ENCODE results near the gene VWA3A.
A peak's percentile ranks its signal among the peaks of the same experiment; 100 is the strongest.
"Not testable (repeated sequence)": the region's sequence is repeated elsewhere in the genome, so short reads cannot be mapped to it uniquely, and the experiment has no call there.

VWA3A gene

GRCh38 chr16:22141767-22142166 lies 49.4 kb downstream of the VWA3A start:
- peak; percentile 3 to 47 for DNase-seq

GRCh38 chr16:22144520-22144919 lies 52.2 kb downstream of the VWA3A start:
- no peak for DNase-seq

GRCh38 chr16:22147853-22148252 lies 55.5 kb downstream of the VWA3A start:
- DNase-seq: no peak

- no peak for DNase-seq
These were observed 59.1 kb downstream of the VWA3A start for GRCh38 chr16:22151246-22151998.

GRCh38 chr16:22152316-22152715 lies 60.0 kb downstream of the VWA3A start:
- no peak for DNase-seq

GRCh38 chr16:22153078-22153477 lies 60.7 kb downstream of the VWA3A start:
- DNase-seq: not testable (repeated sequence)

GRCh38 chr16:22161401-22161800 lies 69.1 kb downstream of the VWA3A start:
- no peak for DNase-seq

- DNase-seq: peak; percentile 28 to 88
These were observed 69.8 kb downstream of the VWA3A start, which contains the start of gene SDR42E2 for GRCh38 chr16:22161999-22162655. Gene SDR42E2 (plus strand): TSS chr16:22162506. CDS start chr16:22165583, 3,077 bp downstream.

GRCh38 chr16:22162656-22163009 lies 70.3 kb downstream of the VWA3A start:
- no peak for DNase-seq

- DNase-seq: no peak
These were observed 71.5 kb downstream of the VWA3A start for GRCh38 chr16:22163806-22164205.

GRCh38 chr16:22164482-22164881 lies 72.1 kb downstream of the VWA3A start:
- DNase-seq: no peak

GRCh38 chr16:22165508-22166285 lies 73.4 kb downstream of the VWA3A start:
- no peak for DNase-seq

GRCh38 chr16:22171953-22172352 lies 79.6 kb downstream of the VWA3A start:
- no peak for DNase-seq

GRCh38 chr16:22172642-22173041 lies 80.3 kb downstream of the VWA3A start:
- not testable (repeated sequence) for DNase-seq

GRCh38 chr16:22174642-22175041 lies 82.3 kb downstream of the VWA3A start:
- no peak for DNase-seq

GRCh38 chr16:22177968-22178930 lies 85.9 kb downstream of the VWA3A start:
- no peak for DNase-seq

GRCh38 chr16:22181426-22181825 lies 89.1 kb downstream of the VWA3A start:
- DNase-seq: no peak

GRCh38 chr16:22181843-22182242 lies 89.5 kb downstream of the VWA3A start:
- no peak for DNase-seq

- DNase-seq: no peak
These were observed 91.0 kb downstream of the VWA3A start for GRCh38 chr16:22183335-22183734.

- peak in 1 of 2 experiments; percentile 23 for DNase-seq
These were observed 91.7 kb downstream of the VWA3A start for GRCh38 chr16:22183901-22184614.

GRCh38 chr16:22184615-22184968 lies 92.3 kb downstream of the VWA3A start:
- no peak for DNase-seq

GRCh38 chr16:22186517-22186916 lies 94.2 kb downstream of the VWA3A start:
- peak in 1 of 2 experiments; percentile 33 for DNase-seq
